OCI-LY1 (cell line): ENCODE measurements around the gene PAK2.

ENCODE experiments used
- EZH2 ChIP-seq: fragments of 200-600 bp; sonication (generic), shearing (Covaris generic); IDR thresholded peaks from 2 replicates; pipeline ENCODE4 v1.8.0; 2017; ENCODE audit warnings: borderline replicate concordance, mixed run types, mild to moderate bottlenecking, antibody characterized with exemption, low read length, moderate library complexity, mixed read lengths
- TF ChIP-seq, protein P1 (sequence below): fragments of 200-600 bp; sonication (generic), shearing (Covaris generic); IDR thresholded peaks from 2 replicates; pipeline ENCODE4 v1.5.1; 2017; ENCODE audit warnings: mild to moderate bottlenecking, antibody characterized with exemption, low read length, moderate library complexity, mixed read lengths

DNA sequence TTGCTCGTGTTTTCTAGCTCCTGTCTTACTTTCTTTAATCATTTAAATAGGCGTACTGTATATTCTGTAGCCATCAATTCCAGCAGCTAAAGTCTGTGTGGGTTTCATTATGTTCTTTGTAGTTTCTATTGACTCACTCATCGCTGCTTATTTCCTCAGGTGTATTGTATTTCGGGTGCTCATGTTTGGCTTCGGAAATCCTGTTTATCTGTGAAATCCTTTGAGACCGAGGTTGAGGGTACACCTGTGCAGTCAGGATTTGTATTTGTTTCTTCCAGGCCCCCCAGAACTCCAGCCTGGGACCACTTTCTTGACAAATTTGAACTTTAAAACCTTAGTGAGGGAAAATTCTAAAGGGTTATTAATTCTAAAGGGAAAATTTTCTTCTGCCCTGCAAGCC, 2.0 kb upstream of the PAK2 start:
- TF ChIP-seq, protein P1, sequence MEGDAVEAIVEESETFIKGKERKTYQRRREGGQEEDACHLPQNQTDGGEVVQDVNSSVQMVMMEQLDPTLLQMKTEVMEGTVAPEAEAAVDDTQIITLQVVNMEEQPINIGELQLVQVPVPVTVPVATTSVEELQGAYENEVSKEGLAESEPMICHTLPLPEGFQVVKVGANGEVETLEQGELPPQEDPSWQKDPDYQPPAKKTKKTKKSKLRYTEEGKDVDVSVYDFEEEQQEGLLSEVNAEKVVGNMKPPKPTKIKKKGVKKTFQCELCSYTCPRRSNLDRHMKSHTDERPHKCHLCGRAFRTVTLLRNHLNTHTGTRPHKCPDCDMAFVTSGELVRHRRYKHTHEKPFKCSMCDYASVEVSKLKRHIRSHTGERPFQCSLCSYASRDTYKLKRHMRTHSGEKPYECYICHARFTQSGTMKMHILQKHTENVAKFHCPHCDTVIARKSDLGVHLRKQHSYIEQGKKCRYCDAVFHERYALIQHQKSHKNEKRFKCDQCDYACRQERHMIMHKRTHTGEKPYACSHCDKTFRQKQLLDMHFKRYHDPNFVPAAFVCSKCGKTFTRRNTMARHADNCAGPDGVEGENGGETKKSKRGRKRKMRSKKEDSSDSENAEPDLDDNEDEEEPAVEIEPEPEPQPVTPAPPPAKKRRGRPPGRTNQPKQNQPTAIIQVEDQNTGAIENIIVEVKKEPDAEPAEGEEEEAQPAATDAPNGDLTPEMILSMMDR = no peak
- no peak for TF ChIP-seq EZH2
